IMR-90 (cell line): ENCODE results near the gene AKT2. TPM values are rescaled to one million over a fixed set of nuclear protein-coding genes. Genes with fewer than 3 reads are reported as not detected.

Experiments
- ATAC-seq: fragments of 200-7000 bp; cut with Tn5 transposase; 2 replicates; pipeline ENCODE4 v1.9.1; 2020; ENCODE audit warnings: low read depth, mild to moderate bottlenecking, moderate library complexity
- BruUV-seq: library from RNA; stranded (reverse); fragments of 400-500 nt; replicated peaks from 2 replicates; lab custom pipeline; 2021; lab: Mats Ljungman, UMichigan
- CTCF ChIA-PET: fragments of 300-600 bp; formaldehyde crosslinking; extraction: SDS; loops from one replicate; lab custom pipeline; 2021; ENCODE audit warnings: antibody characterized with exemption; lab: Yijun Ruan, JAX
- POLR2A ChIA-PET: fragments of 300-600 bp; sonication (Branson Sonifier 250); formaldehyde crosslinking; loops from one replicate; lab custom pipeline; 2022; ENCODE audit warnings: antibody characterized with exemption; ENCODE audit not compliant: unreplicated experiment; lab: Charles Lee
- DNase-seq: peaks from one replicate; pipeline ENCODE4 v3.0.0; 2013
- H2AFZ ChIP-seq: replicated peaks from 2 replicates; pipeline ENCODE3; 2013; ENCODE audit warnings: low read length, mild to moderate bottlenecking; ENCODE audit not compliant: poor library complexity
- H2AK5ac ChIP-seq: 2 replicates; pipeline ENCODE4 v1.6.1; 2013; ENCODE audit warnings: low read depth, low read length, inconsistent platforms
- H2AK9ac ChIP-seq: replicated peaks from 2 replicates; pipeline ENCODE3; 2013; ENCODE audit warnings: mild to moderate bottlenecking, low read depth, low read length, moderate library complexity; ENCODE audit not compliant: poor library complexity
- H2BK120ac ChIP-seq: 2 replicates; pipeline ENCODE4 v1.6.1; 2013; ENCODE audit warnings: low read depth, low read length, inconsistent platforms
- H2BK15ac ChIP-seq: 3 replicates; pipeline ENCODE4 v1.6.1; 2013; ENCODE audit warnings: low read depth, low read length, inconsistent platforms
- H2BK20ac ChIP-seq: 2 replicates; pipeline ENCODE4 v1.6.1; 2013; ENCODE audit warnings: low read depth, mild to moderate bottlenecking, inconsistent platforms, low read length, moderate library complexity
- H2BK5ac ChIP-seq: 2 replicates; pipeline ENCODE4 v1.6.1; 2013; ENCODE audit warnings: mild to moderate bottlenecking, low read depth, low read length, inconsistent platforms; ENCODE audit not compliant: poor library complexity, severe bottlenecking
- H3K14ac ChIP-seq: replicated peaks from 2 replicates; pipeline ENCODE4 v1.6.1; 2013; ENCODE audit warnings: low read depth, low read length, inconsistent platforms
- H3K18ac ChIP-seq: 2 replicates; pipeline ENCODE4 v1.6.1; 2013; ENCODE audit warnings: low read depth, low read length, control low read depth
- H3K23ac ChIP-seq: 2 replicates; pipeline ENCODE4 v1.6.1; 2013; ENCODE audit warnings: low read depth, low read length, inconsistent platforms
- H3K27ac ChIP-seq: 2 replicates; pipeline ENCODE4 v1.5.1; 2013; ENCODE audit warnings: mild to moderate bottlenecking, control low read depth, low read length; ENCODE audit not compliant: insufficient read depth
- H3K27me3 ChIP-seq: 2 replicates; pipeline ENCODE4 v1.6.1; 2013; ENCODE audit warnings: low read length; ENCODE audit not compliant: control insufficient read depth, insufficient read depth
- H3K36me3 ChIP-seq: 2 replicates; pipeline ENCODE4 v1.6.1; 2013; ENCODE audit warnings: low read length, mixed read lengths; ENCODE audit not compliant: control insufficient read depth, insufficient read depth
- H3K4ac ChIP-seq: 2 replicates; pipeline ENCODE4 v1.6.1; 2013; ENCODE audit warnings: low read depth, low read length, inconsistent platforms
- H3K4me1 ChIP-seq: 2 replicates; pipeline ENCODE4 v1.6.1; 2013; ENCODE audit warnings: low read length, mixed read lengths; ENCODE audit not compliant: control insufficient read depth, insufficient read depth
- H3K4me2 ChIP-seq: 2 replicates; pipeline ENCODE4 v1.6.1; 2013; ENCODE audit warnings: low read depth, mild to moderate bottlenecking, control low read depth, low read length, moderate library complexity
- H3K4me3 ChIP-seq: 2 replicates; pipeline ENCODE4 v1.5.1; 2013; ENCODE audit warnings: low read depth, mild to moderate bottlenecking, control low read depth, low read length, moderate library complexity; ENCODE audit not compliant: insufficient read depth
- H3K56ac ChIP-seq: 2 replicates; pipeline ENCODE4 v1.6.1; 2013; ENCODE audit warnings: low read length, inconsistent platforms; ENCODE audit not compliant: insufficient read depth; ENCODE audit errors: extremely low read depth
- H3K79me1 ChIP-seq, 2 experiments: 2 replicates each; pipeline ENCODE4 v1.6.1; 2013; ENCODE audit warnings: low read length in 2 of 2, inconsistent platforms in 1 of 2, low read depth in 1 of 2
- H3K9ac ChIP-seq: 2 replicates; pipeline ENCODE4 v1.6.1; 2013; ENCODE audit warnings: low read depth, low read length, control low read depth
- H3K9me1 ChIP-seq: 2 replicates; pipeline ENCODE4 v1.6.1; 2013; ENCODE audit warnings: low read length, inconsistent platforms; ENCODE audit not compliant: insufficient read depth
- H3K9me3 ChIP-seq: 2 replicates; pipeline ENCODE4 v1.6.1; 2013; ENCODE audit warnings: low read length; ENCODE audit not compliant: control insufficient read depth, insufficient read depth
- H4K20me1 ChIP-seq: 2 replicates; pipeline ENCODE4 v1.6.1; 2013; ENCODE audit warnings: low read length, inconsistent platforms; ENCODE audit not compliant: insufficient read depth
- H4K5ac ChIP-seq: 2 replicates; pipeline ENCODE4 v1.6.1; 2013; ENCODE audit warnings: mild to moderate bottlenecking, low read depth, low read length, control low read depth
- H4K8ac ChIP-seq, 2 experiments: 2 replicates each; pipeline ENCODE4 v1.6.1; 2013; ENCODE audit warnings: low read depth in 2 of 2, low read length in 2 of 2, control low read depth in 1 of 2, inconsistent platforms in 1 of 2
- H4K91ac ChIP-seq: 2 replicates; pipeline ENCODE4 v1.6.1; 2013; ENCODE audit warnings: low read depth, low read length, inconsistent platforms; ENCODE audit not compliant: insufficient read depth
- BHLHE40 ChIP-seq: fragments of 150-350 bp; IDR thresholded peaks from 2 replicates; pipeline ENCODE4 v1.6.1; 2016; ENCODE audit warnings: mild to moderate bottlenecking, low read depth, low read length
- CEBPB ChIP-seq: IDR thresholded peaks from 2 replicates; pipeline ENCODE4 v1.6.1; 2012; ENCODE audit warnings: low read depth, low read length, improper control_type of control experiment
- CHD1 ChIP-seq: IDR thresholded peaks from 2 replicates; pipeline ENCODE4 v1.6.1; 2012; ENCODE audit warnings: low read depth, low read length, improper control_type of control experiment
- FOS ChIP-seq: fragments of 150-350 bp; IDR thresholded peaks from 2 replicates; pipeline ENCODE4 v1.6.1; 2016; ENCODE audit warnings: low read depth, low read length
- MAFK ChIP-seq: IDR thresholded peaks from 2 replicates; pipeline ENCODE4 v1.6.1; 2012; ENCODE audit warnings: low read depth, low read length, improper control_type of control experiment
- MAZ ChIP-seq: IDR thresholded peaks from 2 replicates; pipeline ENCODE4 v1.6.1; 2012; ENCODE audit warnings: low read depth, mild to moderate bottlenecking, low read length, improper control_type of control experiment, moderate library complexity, borderline replicate concordance
- NFE2L2 ChIP-seq: fragments of 150-350 bp; IDR thresholded peaks from 2 replicates; pipeline ENCODE4 v1.6.1; 2016; ENCODE audit warnings: low read depth, mild to moderate bottlenecking, low read length
- POLR2A ChIP-seq: IDR thresholded peaks from 2 replicates; pipeline ENCODE4 v1.6.1; 2012; ENCODE audit warnings: mild to moderate bottlenecking, low read depth, low read length
- RAD21 ChIP-seq: IDR thresholded peaks from 2 replicates; pipeline ENCODE4 v1.6.1; 2012; ENCODE audit warnings: low read length, improper control_type of control experiment
- RCOR1 ChIP-seq: IDR thresholded peaks from 2 replicates; pipeline ENCODE4 v1.6.1; 2012; ENCODE audit warnings: mild to moderate bottlenecking, low read length, improper control_type of control experiment; ENCODE audit not compliant: insufficient replicate concordance
- RFX5 ChIP-seq: IDR thresholded peaks from 2 replicates; pipeline ENCODE4 v1.8.0; 2012; ENCODE audit warnings: low read depth, mild to moderate bottlenecking, low read length, moderate library complexity
- SMC3 ChIP-seq: fragments of 150-350 bp; IDR thresholded peaks from 2 replicates; pipeline ENCODE4 v1.6.1; 2016; ENCODE audit warnings: low read depth, mild to moderate bottlenecking, antibody characterized with exemption, low read length, moderate library complexity
- WGBS, 2 experiments: methylation state at CpG; one replicate each; pipeline versions ENCODE4 v1.1.5 to v1.1.7; 2013; ENCODE audit warnings: missing lambda C conversion rate in 2 of 2; ENCODE audit not compliant: insufficient read length in 1 of 2; ENCODE audit errors: extremely low coverage in 2 of 2; 5-methylcytosine and 5-hydroxymethylcytosine counted together
- dilution Hi-C: fragments of 300-500 bp; cut with HindIII; formaldehyde crosslinking; loops from one replicate; pipeline ENCODE4 v1.14.3; 2018; ENCODE audit warnings: low sequenced_read_pairs; ENCODE audit not compliant: unreplicated experiment
- in situ Hi-C: fragments of 300-500 bp; cut with MboI; formaldehyde crosslinking; loops from 3 replicates; pipeline ENCODE4 v1.14.3; 2019; ENCODE audit warnings: low sequenced_read_pairs, inconsistent platforms, mixed read lengths
- intact Hi-C: fragments of 100-400 bp; cut with micrococcal nuclease; formaldehyde crosslinking; loops from 2 replicates; pipeline ENCODE4 v1.10.0; 2022
- polyA plus RNA-seq, 3 experiments: library from polyadenylated mRNA; depleted of rRNA; stranded (reverse); fragments of >200 nt; gene quantifications; 2 replicates each; pipeline ENCODE4 v1.2.3, GENCODE V29; 2012; ENCODE audit warnings: low replicate concordance in 1 of 3
- total RNA-seq: library from RNA; depleted of rRNA; stranded (reverse); fragments of >200 nt; gene quantifications from 2 replicates; pipeline ENCODE4 v1.2.3, GENCODE V29; 2012
- TF ChIP-seq, protein P1 (sequence below): conservative IDR thresholded peaks from 2 replicates; pipeline ENCODE4 v1.5.1; 2012; ENCODE audit warnings: mild to moderate bottlenecking, low read depth, low read length, improper control_type of control experiment
- TF ChIP-seq, protein P2 (sequence below): fragments of 150-350 bp; IDR thresholded peaks from 2 replicates; pipeline ENCODE4 v1.6.1; 2017; ENCODE audit warnings: mild to moderate bottlenecking, antibody characterized with exemption, low read length, low read depth
- TF ChIP-seq, protein P3 (sequence below): fragments of 150-350 bp; IDR thresholded peaks from 2 replicates; pipeline ENCODE4 v1.6.1; 2016; ENCODE audit warnings: low read depth, mild to moderate bottlenecking, low read length, moderate library complexity, borderline replicate concordance

AKT2 gene
- total and polyA plus RNA-seq, 2 of the 4 experiments (the other 2 are of a cell fraction), result 61.5 to 104 TPM

GRCh38 chr19:40314656-40315055 is 29.5 kb upstream of the AKT2 start:
- peaks cover 4% of the 10 kb centered on the region; the same call in 1 of the 2 replicates for H3K9me1 ChIP-seq
- H3K9ac ChIP-seq, result no peak overlapping the region
- H3K79me1 ChIP-seq, result no peaks in the 10 kb centered on the region
- H3K4me1 ChIP-seq, result no peaks in the 10 kb centered on the region
- no peak overlapping the region for H4K8ac ChIP-seq
- H3K4me3 ChIP-seq, result no peak overlapping the region
- H2AK5ac ChIP-seq, result no peak overlapping the region
- H2BK120ac ChIP-seq, result no peak overlapping the region
- no peak overlapping the region for H3K18ac ChIP-seq
- no peak overlapping the region for H4K5ac ChIP-seq
- ChIA-PET POLR2A (no interaction called here), CTCF (no interaction called here)
- ATAC-seq (no peak), DNase-seq (no peak)
- H3K23ac ChIP-seq, result no peak overlapping the region
- 71% methylated on average over 1 of the region's 2 CpGs; no CpG with 5 or more reads in 1 of the 2 experiments for WGBS, 2 experiments
- H3K4ac ChIP-seq, result no peak overlapping the region
- in situ Hi-C loops, result loop anchor here (25.0 kb wide), 1 partner anchor 198 kb away; no protein-coding TSS in a partner anchor
- H3K56ac ChIP-seq, result no peak overlapping the region
- TF ChIP-seq CEBPB (no peak), CHD1 (no peak), RCOR1 (no peak), POLR2A (no peak), SMC3 (no peak), MAFK (no peak), RAD21 (no peak), NFE2L2 (no peak), BHLHE40 (no peak), FOS (no peak), MAZ (no peak), RFX5 (no peak)
- TF ChIP-seq, protein P1, sequence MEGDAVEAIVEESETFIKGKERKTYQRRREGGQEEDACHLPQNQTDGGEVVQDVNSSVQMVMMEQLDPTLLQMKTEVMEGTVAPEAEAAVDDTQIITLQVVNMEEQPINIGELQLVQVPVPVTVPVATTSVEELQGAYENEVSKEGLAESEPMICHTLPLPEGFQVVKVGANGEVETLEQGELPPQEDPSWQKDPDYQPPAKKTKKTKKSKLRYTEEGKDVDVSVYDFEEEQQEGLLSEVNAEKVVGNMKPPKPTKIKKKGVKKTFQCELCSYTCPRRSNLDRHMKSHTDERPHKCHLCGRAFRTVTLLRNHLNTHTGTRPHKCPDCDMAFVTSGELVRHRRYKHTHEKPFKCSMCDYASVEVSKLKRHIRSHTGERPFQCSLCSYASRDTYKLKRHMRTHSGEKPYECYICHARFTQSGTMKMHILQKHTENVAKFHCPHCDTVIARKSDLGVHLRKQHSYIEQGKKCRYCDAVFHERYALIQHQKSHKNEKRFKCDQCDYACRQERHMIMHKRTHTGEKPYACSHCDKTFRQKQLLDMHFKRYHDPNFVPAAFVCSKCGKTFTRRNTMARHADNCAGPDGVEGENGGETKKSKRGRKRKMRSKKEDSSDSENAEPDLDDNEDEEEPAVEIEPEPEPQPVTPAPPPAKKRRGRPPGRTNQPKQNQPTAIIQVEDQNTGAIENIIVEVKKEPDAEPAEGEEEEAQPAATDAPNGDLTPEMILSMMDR, result no peak
- TF ChIP-seq, protein P2, sequence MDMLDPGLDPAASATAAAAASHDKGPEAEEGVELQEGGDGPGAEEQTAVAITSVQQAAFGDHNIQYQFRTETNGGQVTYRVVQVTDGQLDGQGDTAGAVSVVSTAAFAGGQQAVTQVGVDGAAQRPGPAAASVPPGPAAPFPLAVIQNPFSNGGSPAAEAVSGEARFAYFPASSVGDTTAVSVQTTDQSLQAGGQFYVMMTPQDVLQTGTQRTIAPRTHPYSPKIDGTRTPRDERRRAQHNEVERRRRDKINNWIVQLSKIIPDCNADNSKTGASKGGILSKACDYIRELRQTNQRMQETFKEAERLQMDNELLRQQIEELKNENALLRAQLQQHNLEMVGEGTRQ, result no peak
- TF ChIP-seq, protein P3, sequence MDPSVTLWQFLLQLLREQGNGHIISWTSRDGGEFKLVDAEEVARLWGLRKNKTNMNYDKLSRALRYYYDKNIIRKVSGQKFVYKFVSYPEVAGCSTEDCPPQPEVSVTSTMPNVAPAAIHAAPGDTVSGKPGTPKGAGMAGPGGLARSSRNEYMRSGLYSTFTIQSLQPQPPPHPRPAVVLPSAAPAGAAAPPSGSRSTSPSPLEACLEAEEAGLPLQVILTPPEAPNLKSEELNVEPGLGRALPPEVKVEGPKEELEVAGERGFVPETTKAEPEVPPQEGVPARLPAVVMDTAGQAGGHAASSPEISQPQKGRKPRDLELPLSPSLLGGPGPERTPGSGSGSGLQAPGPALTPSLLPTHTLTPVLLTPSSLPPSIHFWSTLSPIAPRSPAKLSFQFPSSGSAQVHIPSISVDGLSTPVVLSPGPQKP, result no peak
- no peak overlapping the region for H3K14ac ChIP-seq
- no TSS peak for BruUV-seq
- no peak overlapping the region for H2BK20ac ChIP-seq
- dilution Hi-C loops, result no loop called here
- no peaks in the 10 kb centered on the region for H3K9me3 ChIP-seq
- H4K20me1 ChIP-seq, result no peaks in the 10 kb centered on the region
- H3K27me3 ChIP-seq, result no peaks in the 10 kb centered on the region
- no peak overlapping the region for H2BK5ac ChIP-seq
- no peak overlapping the region for H2AFZ ChIP-seq
- no peak overlapping the region for H2BK15ac ChIP-seq
- intact Hi-C loops, result no loop called here
- no peak overlapping the region for H2AK9ac ChIP-seq
- H3K4me2 ChIP-seq, result no peak overlapping the region
- peaks cover 3% of the 10 kb centered on the region; the same call in 1 of the 2 replicates for H3K36me3 ChIP-seq
- no peak overlapping the region for H4K91ac ChIP-seq
- H3K27ac ChIP-seq, result no peak overlapping the region
